Mucosa of descending colon (tissue), 3 donors: ENCODE results near the gene PRKG1. TPM values are rescaled to one million over a fixed set of nuclear protein-coding genes. Genes with fewer than 3 reads are reported as not detected.
"Not testable (repeated sequence)": the region's sequence is repeated elsewhere in the genome, so short reads cannot be mapped to it uniquely, and the experiment has no call there.

ENCODE experiments used
- ATAC-seq: fragments of 200-7000 bp; cut with Tn5 transposase; one replicate; pipeline ENCODE4 v1.9.1; 2020; ENCODE audit warnings: mild to moderate bottlenecking, moderate library complexity
- DNase-seq, 3 donors: peaks; one replicate each; pipeline ENCODE4 v3.0.0-alpha.2; 2020
- H3K36me3 ChIP-seq: fragments of 200-600 bp; one replicate; pipeline ENCODE4 v1.8.0; 2021; ENCODE audit warnings: low read depth, mild to moderate bottlenecking
- H3K4me1 ChIP-seq: fragments of 200-600 bp; one replicate; pipeline ENCODE4 v1.8.0; 2021; ENCODE audit warnings: low read depth, mild to moderate bottlenecking
- H3K4me3 ChIP-seq: fragments of 200-600 bp; one replicate; pipeline ENCODE4 v1.8.0; 2021; ENCODE audit warnings: mild to moderate bottlenecking
- H3K9me3 ChIP-seq: fragments of 200-600 bp; one replicate; pipeline ENCODE4 v1.8.0; 2021; ENCODE audit warnings: mild to moderate bottlenecking
- CTCF ChIP-seq: fragments of 200-600 bp; IDR thresholded peaks from one replicate; pipeline ENCODE4 v1.8.0; 2022; ENCODE audit warnings: antibody characterized with exemption, mild to moderate bottlenecking
- intact Hi-C, 2 donors: fragments of 100-400 bp; cut with DNase I in 1 of 2; cut with micrococcal nuclease in 1 of 2; formaldehyde crosslinking; loops; one replicate each; pipeline versions ENCODE4 v1.11.0 to v1.11.1; 2022; cut with DNase I, micrococcal nuclease
- total RNA-seq, 3 donors: library from RNA; stranded (reverse); fragmentation: NEBNext Ultra II Directional in 2 of 3; extraction: Animal tissue kit (Norgen Biotek cat#: 25700) in 2 of 3; gene quantifications; one replicate each; pipeline versions ENCODE4 v1.2.1 to v1.2.4, GENCODE V29; 2021 to 2023
- donor health status: DM: no; HTN: no; CAD: no; lungs with moderate emphysema.
- donor health status: DM: no; HTN: no; CAD: no.
- donor health status: DM: no; HTN: yes; CAD: no.

Gene PRKG1
- total RNA-seq, 3 donors from 2014 or later: 17.1 to 55.6 (median 21.1) TPM

DNA sequence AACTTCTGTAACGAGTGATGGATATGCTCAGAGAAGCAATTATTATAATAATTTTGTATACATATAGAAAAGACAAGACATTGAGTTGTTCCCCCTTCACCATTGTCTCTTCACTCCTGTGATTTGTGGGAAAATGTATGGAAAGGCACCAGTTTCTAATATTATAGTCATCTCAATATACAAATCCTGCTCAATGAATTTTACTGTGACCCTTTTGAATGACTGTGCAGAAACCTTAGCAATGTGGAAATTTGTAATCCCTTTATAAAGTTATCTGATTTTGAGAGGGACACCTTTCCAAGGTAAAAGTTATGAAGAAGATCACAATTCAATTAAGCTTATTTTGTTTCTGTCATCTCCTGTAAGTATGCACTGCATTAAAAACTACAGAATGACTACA is 1165.5 kb downstream of the PRKG1 start:
- DNase-seq (no peak), ATAC-seq (no peak)
- Histone ChIP-seq H3K4me3 (no peak overlapping the region), H3K9me3 (no peaks in the 10 kb centered on the region), H3K4me1 (no peaks in the 10 kb centered on the region), H3K36me3 (no peaks in the 10 kb centered on the region)
- TF ChIP-seq CTCF: no peak
- intact Hi-C loops: no loop called here

DNA sequence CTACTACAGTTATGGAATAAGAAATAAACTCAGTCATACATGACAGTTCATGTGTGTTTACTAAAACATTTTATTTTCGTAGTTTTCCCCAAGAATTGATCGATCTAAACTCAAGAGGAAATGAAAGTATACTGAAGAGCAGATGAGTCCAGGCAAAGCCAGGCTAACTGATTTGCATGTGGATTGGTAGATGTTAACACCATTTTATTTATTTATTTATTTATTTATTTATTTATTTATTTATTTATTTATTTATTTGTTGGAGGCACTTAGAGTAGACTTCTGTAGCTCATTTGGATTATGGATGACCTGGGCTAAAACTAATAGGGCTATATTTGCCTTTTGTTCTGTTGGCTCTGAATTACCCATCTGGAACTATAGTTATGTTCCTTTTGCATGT is 1171.3 kb downstream of the PRKG1 start:
- intact Hi-C loops: no loop called here
- H3K4me3 ChIP-seq: no peak overlapping the region
- DNase-seq (no peak), ATAC-seq (no peak)
- no peak for TF ChIP-seq CTCF
- no peaks in the 10 kb centered on the region for H3K4me1 ChIP-seq
- no peaks in the 10 kb centered on the region for H3K36me3 ChIP-seq
- H3K9me3 ChIP-seq: no peaks in the 10 kb centered on the region

- intact Hi-C loops, H3K4me1 ChIP-seq, H3K36me3 ChIP-seq, H3K4me3 ChIP-seq, DNase-seq, ATAC-seq, H3K9me3 ChIP-seq: not testable (repeated sequence)
Measured at GRCh38 chr10:52247929-52248328, 1173.6 kb downstream of the PRKG1 start.

- ATAC-seq (no peak), DNase-seq (no peak)
- H3K4me1 ChIP-seq: no peaks in the 10 kb centered on the region
- H3K4me3 ChIP-seq: no peak overlapping the region
- no peak for TF ChIP-seq CTCF
- H3K36me3 ChIP-seq: no peaks in the 10 kb centered on the region
- intact Hi-C loops: no loop called here
- no peaks in the 10 kb centered on the region for H3K9me3 ChIP-seq
Measured at GRCh38 chr10:52248697-52249306, 1174.5 kb downstream of the PRKG1 start.

DNA sequence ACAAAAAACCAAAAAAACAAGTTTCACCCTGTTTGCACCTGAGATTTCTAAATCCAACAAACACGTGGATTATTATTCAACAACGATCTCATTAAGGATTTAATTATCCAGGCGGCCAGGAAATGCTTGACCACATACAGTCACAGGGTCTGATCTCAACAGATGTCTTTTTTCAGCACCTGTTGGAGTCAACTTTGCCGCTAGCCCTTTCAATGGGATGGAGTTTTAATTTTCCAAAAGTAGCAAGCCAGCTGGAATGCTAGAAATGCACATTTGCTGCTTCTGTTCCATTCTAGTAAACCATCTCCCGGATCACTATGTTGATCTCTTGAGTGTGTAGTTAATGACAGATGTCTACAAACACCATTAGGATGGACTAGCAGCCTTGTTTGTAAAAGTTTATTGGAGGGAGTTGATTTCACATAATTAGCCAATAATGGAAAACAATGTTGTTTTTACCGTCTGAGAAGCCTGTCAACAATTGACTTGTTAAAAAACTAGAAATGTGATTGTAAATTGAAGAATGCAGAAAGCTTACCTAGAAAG is 1175.6 kb downstream of the PRKG1 start:
- DNase-seq: no peak
- intact Hi-C loops: no loop called here
- TF ChIP-seq CTCF: no peak
- ATAC-seq: no peak
- Histone ChIP-seq H3K4me1 (no peaks in the 10 kb centered on the region), H3K36me3 (no peaks in the 10 kb centered on the region), H3K4me3 (no peak overlapping the region), H3K9me3 (no peaks in the 10 kb centered on the region)

- no peaks in the 10 kb centered on the region for H3K36me3 ChIP-seq
- H3K4me1 ChIP-seq: no peaks in the 10 kb centered on the region
- no peak for TF ChIP-seq CTCF
- no peak overlapping the region for H3K4me3 ChIP-seq
- ATAC-seq (no peak), DNase-seq (no peak)
- intact Hi-C loops: no loop called here
- H3K9me3 ChIP-seq: no peaks in the 10 kb centered on the region
Measured at GRCh38 chr10:52250510-52250909, 1176.2 kb downstream of the PRKG1 start.
